ENCODE data around the gene TBX18.

Gene TBX18

GRCh38 chr6:84688141-84688873 lies 76.1 kb downstream of the TBX18 start:
- H3K36me3 ChIP-seq (ENCODE audit: insufficient read depth, low read length): no peaks in the 10 kb centered on the region
- TF ChIP-seq EZH2 (IDR thresholded peaks at IDR 0.05) (no peak), POLR2AphosphoS5 (IDR thresholded peaks at IDR 0.05; ENCODE audit: borderline replicate concordance, low read depth, low read length) (no peak), FOXP2 (optimal IDR thresholded peaks at IDR 0.05; ENCODE audit: control extremely low read depth, extremely low read length, insufficient read depth) (no peak)
- no peak overlapping the region for H3K4me3 ChIP-seq
- H3K9ac ChIP-seq (ENCODE audit: insufficient read length): no peak overlapping the region
- no peaks in the 10 kb centered on the region for H3K9me3 ChIP-seq (ENCODE audit: low read depth, low read length)
- H3K27ac ChIP-seq: no peak overlapping the region
- DNase-seq (ENCODE audit: low read depth, low spot score): no peak

- DNase-seq (ENCODE audit: low read depth, low spot score): no peak
- Histone ChIP-seq H3K9me3 (ENCODE audit: low read depth, low read length) (no peaks in the 10 kb centered on the region), H3K27ac (no peak overlapping the region), H3K36me3 (ENCODE audit: insufficient read depth, low read length) (no peaks in the 10 kb centered on the region), H3K4me3 (no peak overlapping the region), H3K9ac (ENCODE audit: insufficient read length) (no peak overlapping the region)
- TF ChIP-seq EZH2 (IDR thresholded peaks at IDR 0.05) (no peak), FOXP2 (optimal IDR thresholded peaks at IDR 0.05; ENCODE audit: control extremely low read depth, extremely low read length, insufficient read depth) (no peak), POLR2AphosphoS5 (IDR thresholded peaks at IDR 0.05; ENCODE audit: borderline replicate concordance, low read depth, low read length) (no peak)
Measured at GRCh38 chr6:84687431-84687830, 77.0 kb downstream of the TBX18 start.

- no peak for TF ChIP-seq POLR2AphosphoS5 (IDR thresholded peaks at IDR 0.05; ENCODE audit: borderline replicate concordance, low read depth, low read length)
- no peak for TF ChIP-seq EZH2 (IDR thresholded peaks at IDR 0.05)
- no peak for TF ChIP-seq FOXP2 (optimal IDR thresholded peaks at IDR 0.05; ENCODE audit: control extremely low read depth, extremely low read length, insufficient read depth)
- Histone ChIP-seq H3K9me3 (ENCODE audit: low read depth, low read length) (no peaks in the 10 kb centered on the region), H3K27ac (no peak overlapping the region), H3K9ac (ENCODE audit: insufficient read length) (no peak overlapping the region), H3K4me3 (no peak overlapping the region), H3K36me3 (ENCODE audit: insufficient read depth, low read length) (no peaks in the 10 kb centered on the region)
- peak; percentile 37 for DNase-seq (ENCODE audit: low read depth, low spot score)
Measured at GRCh38 chr6:84685983-84686584, 78.3 kb downstream of the TBX18 start.

- Histone ChIP-seq H3K9me3 (ENCODE audit: low read depth, low read length) (no peaks in the 10 kb centered on the region), H3K4me3 (no peak overlapping the region), H3K9ac (ENCODE audit: insufficient read length) (no peak overlapping the region), H3K36me3 (ENCODE audit: insufficient read depth, low read length) (no peaks in the 10 kb centered on the region), H3K27ac (no peak overlapping the region)
- DNase-seq (ENCODE audit: low read depth, low spot score): no peak
- TF ChIP-seq FOXP2 (optimal IDR thresholded peaks at IDR 0.05; ENCODE audit: control extremely low read depth, extremely low read length, insufficient read depth): no peak
- no peak for TF ChIP-seq POLR2AphosphoS5 (IDR thresholded peaks at IDR 0.05; ENCODE audit: borderline replicate concordance, low read depth, low read length)
- TF ChIP-seq EZH2 (IDR thresholded peaks at IDR 0.05): no peak
Measured at GRCh38 chr6:84681693-84682326, 82.6 kb downstream of the TBX18 start.

GRCh38 chr6:84675651-84676050 lies 88.7 kb downstream of the TBX18 start:
- DNase-seq (ENCODE audit: low read depth, low spot score): no peak
- H3K9ac ChIP-seq (ENCODE audit: insufficient read length): no peak overlapping the region
- no peak overlapping the region for H3K4me3 ChIP-seq
- H3K27ac ChIP-seq: no peak overlapping the region
- no peaks in the 10 kb centered on the region for H3K36me3 ChIP-seq (ENCODE audit: insufficient read depth, low read length)
- TF ChIP-seq EZH2 (IDR thresholded peaks at IDR 0.05) (no peak), POLR2AphosphoS5 (IDR thresholded peaks at IDR 0.05; ENCODE audit: borderline replicate concordance, low read depth, low read length) (no peak), FOXP2 (optimal IDR thresholded peaks at IDR 0.05; ENCODE audit: control extremely low read depth, extremely low read length, insufficient read depth) (no peak)
- H3K9me3 ChIP-seq (ENCODE audit: low read depth, low read length): no peaks in the 10 kb centered on the region

- no peaks in the 10 kb centered on the region for H3K36me3 ChIP-seq (ENCODE audit: insufficient read depth, low read length)
- H3K27ac ChIP-seq: no peak overlapping the region
- no peak overlapping the region for H3K4me3 ChIP-seq
- DNase-seq (ENCODE audit: low read depth, low spot score): no peak
- H3K9me3 ChIP-seq (ENCODE audit: low read depth, low read length): no peaks in the 10 kb centered on the region
- H3K9ac ChIP-seq (ENCODE audit: insufficient read length): no peak overlapping the region
- TF ChIP-seq FOXP2 (optimal IDR thresholded peaks at IDR 0.05; ENCODE audit: control extremely low read depth, extremely low read length, insufficient read depth) (no peak), EZH2 (IDR thresholded peaks at IDR 0.05) (no peak), POLR2AphosphoS5 (IDR thresholded peaks at IDR 0.05; ENCODE audit: borderline replicate concordance, low read depth, low read length) (no peak)
Measured at GRCh38 chr6:84674395-84674794, 90.0 kb downstream of the TBX18 start.

- Histone ChIP-seq H3K9ac (ENCODE audit: insufficient read length) (no peak overlapping the region), H3K36me3 (ENCODE audit: insufficient read depth, low read length) (no peaks in the 10 kb centered on the region), H3K9me3 (ENCODE audit: low read depth, low read length) (no peaks in the 10 kb centered on the region), H3K27ac (no peak overlapping the region), H3K4me3 (no peak overlapping the region)
- no peak for TF ChIP-seq FOXP2 (optimal IDR thresholded peaks at IDR 0.05; ENCODE audit: control extremely low read depth, extremely low read length, insufficient read depth)
- TF ChIP-seq EZH2 (IDR thresholded peaks at IDR 0.05): no peak
- no peak for TF ChIP-seq POLR2AphosphoS5 (IDR thresholded peaks at IDR 0.05; ENCODE audit: borderline replicate concordance, low read depth, low read length)
- DNase-seq (ENCODE audit: low read depth, low spot score): no peak
Measured at GRCh38 chr6:84671183-84671582, 93.2 kb downstream of the TBX18 start.

GRCh38 chr6:84669945-84670344 lies 94.5 kb downstream of the TBX18 start:
- Histone ChIP-seq H3K36me3 (ENCODE audit: insufficient read depth, low read length) (no peaks in the 10 kb centered on the region), H3K9me3 (ENCODE audit: low read depth, low read length) (no peaks in the 10 kb centered on the region), H3K27ac (no peak overlapping the region), H3K9ac (ENCODE audit: insufficient read length) (no peak overlapping the region), H3K4me3 (no peak overlapping the region)
- TF ChIP-seq POLR2AphosphoS5 (IDR thresholded peaks at IDR 0.05; ENCODE audit: borderline replicate concordance, low read depth, low read length) (no peak), EZH2 (IDR thresholded peaks at IDR 0.05) (no peak), FOXP2 (optimal IDR thresholded peaks at IDR 0.05; ENCODE audit: control extremely low read depth, extremely low read length, insufficient read depth) (no peak)
- DNase-seq (ENCODE audit: low read depth, low spot score): no peak
